GM23338 (cell line): ENCODE data around the gene XRN1. TPM values are rescaled to one million over a fixed set of nuclear protein-coding genes. Genes with fewer than 3 reads are reported as not detected.

Source experiments
- ATAC-seq: fragments of 200-7000 bp; cut with Tn5 transposase; 3 replicates; pipeline ENCODE4 v1.9.1; 2020
- DNase-seq: peaks from one replicate; pipeline ENCODE4 v3.0.0-alpha.2; 2015; ENCODE audit warnings: low spot score
- H2AFZ ChIP-seq: fragments of 200-600 bp; sonication (generic); 2 replicates; pipeline ENCODE4 v1.8.0; 2016; ENCODE audit warnings: antibody characterized with exemption, mild to moderate bottlenecking, moderate library complexity
- H3F3A ChIP-seq: fragments of 200-600 bp; sonication (generic); replicated peaks from 2 replicates; pipeline ENCODE4 v1.8.0; 2017; ENCODE audit warnings: antibody characterized with exemption, mixed run types, low read depth
- H3K27ac ChIP-seq: fragments of 200-600 bp; sonication (generic); 2 replicates; pipeline ENCODE4 v1.6.1; 2016; ENCODE audit warnings: low read depth
- H3K27me3 ChIP-seq: fragments of 200-600 bp; sonication (generic); 2 replicates; pipeline ENCODE4 v1.8.0; 2016; ENCODE audit warnings: mild to moderate bottlenecking, mixed run types, moderate library complexity; ENCODE audit not compliant: insufficient read depth
- H3K36me3 ChIP-seq: fragments of 200-600 bp; sonication (generic); 2 replicates; pipeline ENCODE4 v1.8.0; 2016; ENCODE audit warnings: mild to moderate bottlenecking; ENCODE audit not compliant: insufficient read depth
- H3K4me1 ChIP-seq: fragments of 200-600 bp; sonication (generic); 2 replicates; pipeline ENCODE4 v1.8.0; 2016; ENCODE audit warnings: mild to moderate bottlenecking, moderate library complexity; ENCODE audit not compliant: insufficient read depth
- H3K4me2 ChIP-seq: fragments of 200-600 bp; sonication (generic); 2 replicates; pipeline ENCODE4 v1.7.1; 2017; ENCODE audit warnings: mixed run types
- H3K4me3 ChIP-seq: fragments of 200-600 bp; sonication (generic); 2 replicates; pipeline ENCODE4 v1.6.1; 2016; ENCODE audit warnings: mixed run types
- H3K79me2 ChIP-seq: fragments of 200-600 bp; sonication (generic); replicated peaks from 2 replicates; pipeline ENCODE4 v1.8.0; 2017; ENCODE audit warnings: mild to moderate bottlenecking; ENCODE audit not compliant: insufficient read depth
- H3K9me2 ChIP-seq: fragments of 200-600 bp; sonication (generic); 2 replicates; pipeline ENCODE4 v1.8.0; 2017; ENCODE audit not compliant: insufficient read depth
- H4K20me1 ChIP-seq: fragments of 200-600 bp; sonication (generic); replicated peaks from 2 replicates; pipeline ENCODE4 v1.8.0; 2017; ENCODE audit warnings: mild to moderate bottlenecking; ENCODE audit not compliant: insufficient read depth
- H3K27ac Mint-ChIP-seq: 2 replicates; pipeline ENCODE4 v1.8.0; 2020; ENCODE audit warnings: inconsistent platforms, mild to moderate bottlenecking, moderate library complexity, mixed read lengths
- H3K27me3 Mint-ChIP-seq: 3 replicates; pipeline ENCODE4 v1.8.0; 2022; ENCODE audit warnings: low read depth, mild to moderate bottlenecking, moderate library complexity, mixed read lengths, inconsistent platforms; ENCODE audit not compliant: insufficient read depth, poor library complexity
- H3K36me3 Mint-ChIP-seq: 3 replicates; pipeline ENCODE4 v1.8.0; 2021; ENCODE audit warnings: low read depth, mild to moderate bottlenecking, inconsistent platforms, moderate library complexity, mixed read lengths
- H3K4me1 Mint-ChIP-seq: 3 replicates; pipeline ENCODE4 v1.8.0; 2020; ENCODE audit warnings: mild to moderate bottlenecking, inconsistent platforms, mixed read lengths
- H3K4me3 Mint-ChIP-seq: 3 replicates; pipeline ENCODE4 v1.8.0; 2021; ENCODE audit warnings: moderate library complexity, mild to moderate bottlenecking, inconsistent platforms, mixed read lengths
- H3K9me3 Mint-ChIP-seq: 3 replicates; pipeline ENCODE4 v1.8.0; 2020; ENCODE audit warnings: moderate library complexity, mild to moderate bottlenecking, inconsistent platforms, mixed read lengths
- CREB1 ChIP-seq: fragments of 250-450 bp; sonication (Bioruptor Pico); IDR thresholded peaks from 2 replicates; pipeline ENCODE4 v1.5.0; 2020; ENCODE audit warnings: low read depth, mild to moderate bottlenecking, moderate library complexity
- EZH2phosphoT487 ChIP-seq: fragments of 200-600 bp; sonication (generic); IDR thresholded peaks from one replicate; pipeline ENCODE4 v1.8.1; 2018; ENCODE audit warnings: antibody characterized with exemption; ENCODE audit not compliant: unreplicated experiment
- JUNB ChIP-seq: IDR thresholded peaks from one replicate; pipeline ENCODE4 v1.6.1; 2016; ENCODE audit warnings: antibody characterized with exemption; ENCODE audit not compliant: unreplicated experiment
- NANOG ChIP-seq: IDR thresholded peaks from 2 replicates; pipeline ENCODE4 v1.6.1; 2016; ENCODE audit warnings: antibody characterized with exemption, borderline replicate concordance
- POLR2AphosphoS5 ChIP-seq: IDR thresholded peaks from 2 replicates; pipeline ENCODE4 v1.6.1; 2016; ENCODE audit warnings: antibody characterized with exemption, low read depth
- STAT1 ChIP-seq: IDR thresholded peaks from one replicate; pipeline ENCODE4 v1.6.1; 2016; ENCODE audit warnings: antibody characterized with exemption; ENCODE audit not compliant: unreplicated experiment
- ZNF114 ChIP-seq: fragments of 250-450 bp; sonication (Bioruptor Pico); IDR thresholded peaks from 2 replicates; pipeline ENCODE4 v1.5.0; 2020; ENCODE audit warnings: mild to moderate bottlenecking, moderate library complexity
- ZNF331 ChIP-seq: fragments of 250-450 bp; sonication (Bioruptor Pico); IDR thresholded peaks from 2 replicates; pipeline ENCODE4 v1.5.0; 2020; ENCODE audit warnings: low read depth, mild to moderate bottlenecking, moderate library complexity
- polyA plus RNA-seq: library from polyadenylated mRNA; unstranded; fragments of >200 nt; fragmentation: Nextera tagmentation; extraction: Ambion mirVana; gene quantifications from 2 replicates; pipeline ENCODE4 v1.2.1, GENCODE V29; 2016
- total RNA-seq: library from RNA; depleted of rRNA; stranded (reverse); fragments of >200 nt; shearing (Covaris generic); gene quantifications from 2 replicates; pipeline ENCODE4 v1.2.3, GENCODE V29; 2014
- TF ChIP-seq, protein P1 (sequence below): fragments of 250-450 bp; sonication (Bioruptor Pico); IDR thresholded peaks from 2 replicates; pipeline ENCODE4 v1.5.0; 2020; ENCODE audit warnings: mild to moderate bottlenecking, moderate library complexity
- TF ChIP-seq, protein P2 (sequence below): IDR thresholded peaks from 2 replicates; pipeline ENCODE4 v1.6.1; 2016; ENCODE audit warnings: antibody characterized with exemption
- TF ChIP-seq, protein P3 (sequence below), 2 experiments: fragments of 200-600 bp in 1 of 2; sonication (generic) in 1 of 2; conservative IDR thresholded peaks; 2 replicates each; pipeline versions ENCODE4 v1.5.1 to v1.6.1; 2016 to 2017; ENCODE audit warnings: antibody characterized with exemption in 2 of 2, low read depth in 2 of 2, mild to moderate bottlenecking in 2 of 2, moderate library complexity in 1 of 2
- TF ChIP-seq, protein P4 (sequence below): IDR thresholded peaks from one replicate; pipeline ENCODE4 v1.6.1; 2018; ENCODE audit warnings: antibody characterized with exemption; ENCODE audit not compliant: unreplicated experiment

XRN1 gene
- total and polyA plus RNA-seq, 2 experiments from 2014 or later = 10.9 to 16.6 TPM

DNA sequence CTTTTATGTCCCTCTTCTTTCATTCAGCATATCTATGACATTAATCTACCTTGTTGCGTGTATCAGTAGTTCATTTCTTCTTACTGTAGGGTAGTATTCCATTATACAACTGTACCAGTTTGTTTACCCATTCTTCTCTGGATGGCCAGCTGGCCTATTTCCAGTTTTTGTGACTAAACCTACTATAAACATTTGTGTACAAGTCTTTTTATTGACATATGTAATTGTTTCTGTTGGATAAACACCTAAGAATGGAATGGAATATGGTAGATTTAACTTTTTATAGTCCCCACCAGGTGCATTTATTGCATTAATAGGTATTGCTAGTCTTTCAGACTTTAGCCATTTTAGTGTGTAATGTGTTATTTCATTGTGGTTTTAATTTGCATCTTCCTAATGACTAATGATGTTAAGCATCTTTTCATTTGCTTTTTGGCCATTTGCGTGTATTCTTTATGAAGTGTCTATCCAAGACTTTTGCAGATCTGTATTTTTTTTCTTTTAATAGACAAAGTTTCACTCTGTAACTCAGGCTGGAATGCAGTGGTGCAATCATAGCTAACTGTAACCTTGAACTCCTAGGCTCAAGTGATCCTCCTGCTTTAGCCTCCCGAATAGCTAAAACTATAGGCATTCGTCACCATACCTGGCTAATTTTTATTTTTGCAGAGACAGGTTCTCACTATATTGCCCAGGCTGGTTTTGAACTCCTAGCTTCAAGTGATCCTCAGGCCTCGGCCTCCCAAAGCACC lies 41.9 kb upstream of the XRN1 start (continued):
- TF ChIP-seq, protein P1, sequence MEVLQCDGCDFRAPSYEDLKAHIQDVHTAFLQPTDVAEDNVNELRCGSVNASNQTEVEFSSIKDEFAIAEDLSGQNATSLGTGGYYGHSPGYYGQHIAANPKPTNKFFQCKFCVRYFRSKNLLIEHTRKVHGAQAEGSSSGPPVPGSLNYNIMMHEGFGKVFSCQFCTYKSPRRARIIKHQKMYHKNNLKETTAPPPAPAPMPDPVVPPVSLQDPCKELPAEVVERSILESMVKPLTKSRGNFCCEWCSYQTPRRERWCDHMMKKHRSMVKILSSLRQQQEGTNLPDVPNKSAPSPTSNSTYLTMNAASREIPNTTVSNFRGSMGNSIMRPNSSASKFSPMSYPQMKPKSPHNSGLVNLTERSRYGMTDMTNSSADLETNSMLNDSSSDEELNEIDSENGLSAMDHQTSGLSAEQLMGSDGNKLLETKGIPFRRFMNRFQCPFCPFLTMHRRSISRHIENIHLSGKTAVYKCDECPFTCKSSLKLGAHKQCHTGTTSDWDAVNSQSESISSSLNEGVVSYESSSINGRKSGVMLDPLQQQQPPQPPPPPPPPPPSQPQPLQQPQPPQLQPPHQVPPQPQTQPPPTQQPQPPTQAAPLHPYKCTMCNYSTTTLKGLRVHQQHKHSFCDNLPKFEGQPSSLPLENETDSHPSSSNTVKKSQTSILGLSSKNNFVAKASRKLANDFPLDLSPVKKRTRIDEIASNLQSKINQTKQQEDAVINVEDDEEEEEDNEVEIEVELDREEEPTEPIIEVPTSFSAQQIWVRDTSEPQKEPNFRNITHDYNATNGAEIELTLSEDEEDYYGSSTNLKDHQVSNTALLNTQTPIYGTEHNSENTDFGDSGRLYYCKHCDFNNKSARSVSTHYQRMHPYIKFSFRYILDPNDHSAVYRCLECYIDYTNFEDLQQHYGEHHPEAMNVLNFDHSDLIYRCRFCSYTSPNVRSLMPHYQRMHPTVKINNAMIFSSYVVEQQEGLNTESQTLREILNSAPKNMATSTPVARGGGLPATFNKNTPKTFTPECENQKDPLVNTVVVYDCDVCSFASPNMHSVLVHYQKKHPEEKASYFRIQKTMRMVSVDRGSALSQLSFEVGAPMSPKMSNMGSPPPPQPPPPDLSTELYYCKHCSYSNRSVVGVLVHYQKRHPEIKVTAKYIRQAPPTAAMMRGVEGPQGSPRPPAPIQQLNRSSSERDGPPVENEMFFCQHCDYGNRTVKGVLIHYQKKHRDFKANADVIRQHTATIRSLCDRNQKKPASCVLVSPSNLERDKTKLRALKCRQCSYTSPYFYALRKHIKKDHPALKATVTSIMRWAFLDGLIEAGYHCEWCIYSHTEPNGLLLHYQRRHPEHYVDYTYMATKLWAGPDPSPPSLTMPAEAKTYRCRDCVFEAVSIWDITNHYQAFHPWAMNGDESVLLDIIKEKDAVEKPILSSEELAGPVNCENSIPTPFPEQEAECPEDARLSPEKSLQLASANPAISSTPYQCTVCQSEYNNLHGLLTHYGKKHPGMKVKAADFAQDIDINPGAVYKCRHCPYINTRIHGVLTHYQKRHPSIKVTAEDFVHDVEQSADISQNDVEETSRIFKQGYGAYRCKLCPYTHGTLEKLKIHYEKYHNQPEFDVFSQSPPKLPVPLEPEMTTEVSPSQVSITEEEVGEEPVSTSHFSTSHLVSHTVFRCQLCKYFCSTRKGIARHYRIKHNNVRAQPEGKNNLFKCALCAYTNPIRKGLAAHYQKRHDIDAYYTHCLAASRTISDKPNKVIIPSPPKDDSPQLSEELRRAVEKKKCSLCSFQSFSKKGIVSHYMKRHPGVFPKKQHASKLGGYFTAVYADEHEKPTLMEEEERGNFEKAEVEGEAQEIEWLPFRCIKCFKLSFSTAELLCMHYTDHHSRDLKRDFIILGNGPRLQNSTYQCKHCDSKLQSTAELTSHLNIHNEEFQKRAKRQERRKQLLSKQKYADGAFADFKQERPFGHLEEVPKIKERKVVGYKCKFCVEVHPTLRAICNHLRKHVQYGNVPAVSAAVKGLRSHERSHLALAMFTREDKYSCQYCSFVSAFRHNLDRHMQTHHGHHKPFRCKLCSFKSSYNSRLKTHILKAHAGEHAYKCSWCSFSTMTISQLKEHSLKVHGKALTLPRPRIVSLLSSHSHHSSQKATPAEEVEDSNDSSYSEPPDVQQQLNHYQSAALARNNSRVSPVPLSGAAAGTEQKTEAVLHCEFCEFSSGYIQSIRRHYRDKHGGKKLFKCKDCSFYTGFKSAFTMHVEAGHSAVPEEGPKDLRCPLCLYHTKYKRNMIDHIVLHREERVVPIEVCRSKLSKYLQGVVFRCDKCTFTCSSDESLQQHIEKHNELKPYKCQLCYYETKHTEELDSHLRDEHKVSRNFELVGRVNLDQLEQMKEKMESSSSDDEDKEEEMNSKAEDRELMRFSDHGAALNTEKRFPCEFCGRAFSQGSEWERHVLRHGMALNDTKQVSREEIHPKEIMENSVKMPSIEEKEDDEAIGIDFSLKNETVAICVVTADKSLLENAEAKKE = no peak
- no peak for TF ChIP-seq CREB1 (CRISPR knock-in tag)
- TF ChIP-seq ZNF114 (CRISPR knock-in tag) = no peak
- TF ChIP-seq ZNF331 = no peak
- no peak for TF ChIP-seq JUNB

DNA sequence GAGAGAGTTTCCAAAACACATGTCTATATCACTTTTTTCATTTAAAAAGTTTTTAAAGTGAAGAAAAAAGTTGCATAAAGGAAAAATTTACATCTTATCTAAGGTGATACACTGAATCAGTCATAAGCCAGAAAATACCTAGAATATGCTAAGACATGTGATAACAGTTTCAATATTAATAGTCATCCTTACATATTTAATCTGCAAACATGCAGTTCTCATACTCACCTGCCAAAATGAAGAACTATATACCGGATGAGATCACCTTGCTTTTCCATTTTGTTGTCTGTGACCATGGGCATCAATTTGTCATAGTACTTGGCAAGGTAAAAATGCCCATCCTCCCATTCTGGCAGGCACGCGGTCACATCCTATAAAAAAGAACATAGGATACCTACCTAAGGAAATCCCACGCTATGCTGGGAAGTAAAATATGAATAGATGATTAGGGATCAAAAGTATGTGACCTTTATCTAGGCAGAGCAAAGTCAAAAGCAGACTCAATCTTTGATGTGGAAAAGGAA lies 37.1 kb upstream of the XRN1 start:
- H3F3A ChIP-seq = no peaks in the 10 kb centered on the region
- Mint-ChIP-seq H3K27ac (no peak overlapping the region), H3K27me3 (peaks cover 3% of the 10 kb centered on the region), H3K36me3 (peaks cover 70% of the 10 kb centered on the region), H3K4me1 (no peaks in the 10 kb centered on the region), H3K9me3 (peaks cover 32% of the 10 kb centered on the region), H3K4me3 (no peak overlapping the region)
- peaks cover 27% of the 10 kb centered on the region for H3K36me3 ChIP-seq
- H3K27me3 ChIP-seq = no peaks in the 10 kb centered on the region
- H3K9me2 ChIP-seq = no peaks in the 10 kb centered on the region
- H2AFZ ChIP-seq = no peak overlapping the region
- H3K79me2 ChIP-seq = no peaks in the 10 kb centered on the region
- ATAC-seq (no peak), DNase-seq (no peak)
- H3K4me1 ChIP-seq = no peaks in the 10 kb centered on the region
- H3K4me2 ChIP-seq = no peak overlapping the region
- no peak overlapping the region for H3K27ac ChIP-seq
- no peak overlapping the region for H3K4me3 ChIP-seq
- H4K20me1 ChIP-seq = no peaks in the 10 kb centered on the region
- TF ChIP-seq, protein P2, sequence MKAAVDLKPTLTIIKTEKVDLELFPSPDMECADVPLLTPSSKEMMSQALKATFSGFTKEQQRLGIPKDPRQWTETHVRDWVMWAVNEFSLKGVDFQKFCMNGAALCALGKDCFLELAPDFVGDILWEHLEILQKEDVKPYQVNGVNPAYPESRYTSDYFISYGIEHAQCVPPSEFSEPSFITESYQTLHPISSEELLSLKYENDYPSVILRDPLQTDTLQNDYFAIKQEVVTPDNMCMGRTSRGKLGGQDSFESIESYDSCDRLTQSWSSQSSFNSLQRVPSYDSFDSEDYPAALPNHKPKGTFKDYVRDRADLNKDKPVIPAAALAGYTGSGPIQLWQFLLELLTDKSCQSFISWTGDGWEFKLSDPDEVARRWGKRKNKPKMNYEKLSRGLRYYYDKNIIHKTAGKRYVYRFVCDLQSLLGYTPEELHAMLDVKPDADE = no peak
- TF ChIP-seq, protein P3, sequence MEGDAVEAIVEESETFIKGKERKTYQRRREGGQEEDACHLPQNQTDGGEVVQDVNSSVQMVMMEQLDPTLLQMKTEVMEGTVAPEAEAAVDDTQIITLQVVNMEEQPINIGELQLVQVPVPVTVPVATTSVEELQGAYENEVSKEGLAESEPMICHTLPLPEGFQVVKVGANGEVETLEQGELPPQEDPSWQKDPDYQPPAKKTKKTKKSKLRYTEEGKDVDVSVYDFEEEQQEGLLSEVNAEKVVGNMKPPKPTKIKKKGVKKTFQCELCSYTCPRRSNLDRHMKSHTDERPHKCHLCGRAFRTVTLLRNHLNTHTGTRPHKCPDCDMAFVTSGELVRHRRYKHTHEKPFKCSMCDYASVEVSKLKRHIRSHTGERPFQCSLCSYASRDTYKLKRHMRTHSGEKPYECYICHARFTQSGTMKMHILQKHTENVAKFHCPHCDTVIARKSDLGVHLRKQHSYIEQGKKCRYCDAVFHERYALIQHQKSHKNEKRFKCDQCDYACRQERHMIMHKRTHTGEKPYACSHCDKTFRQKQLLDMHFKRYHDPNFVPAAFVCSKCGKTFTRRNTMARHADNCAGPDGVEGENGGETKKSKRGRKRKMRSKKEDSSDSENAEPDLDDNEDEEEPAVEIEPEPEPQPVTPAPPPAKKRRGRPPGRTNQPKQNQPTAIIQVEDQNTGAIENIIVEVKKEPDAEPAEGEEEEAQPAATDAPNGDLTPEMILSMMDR (conservative IDR thresholded peaks at IDR 0.05; ENCODE audit: low read depth in 2 of 2) = no peak
- no peak for TF ChIP-seq NANOG
- TF ChIP-seq, protein P4, sequence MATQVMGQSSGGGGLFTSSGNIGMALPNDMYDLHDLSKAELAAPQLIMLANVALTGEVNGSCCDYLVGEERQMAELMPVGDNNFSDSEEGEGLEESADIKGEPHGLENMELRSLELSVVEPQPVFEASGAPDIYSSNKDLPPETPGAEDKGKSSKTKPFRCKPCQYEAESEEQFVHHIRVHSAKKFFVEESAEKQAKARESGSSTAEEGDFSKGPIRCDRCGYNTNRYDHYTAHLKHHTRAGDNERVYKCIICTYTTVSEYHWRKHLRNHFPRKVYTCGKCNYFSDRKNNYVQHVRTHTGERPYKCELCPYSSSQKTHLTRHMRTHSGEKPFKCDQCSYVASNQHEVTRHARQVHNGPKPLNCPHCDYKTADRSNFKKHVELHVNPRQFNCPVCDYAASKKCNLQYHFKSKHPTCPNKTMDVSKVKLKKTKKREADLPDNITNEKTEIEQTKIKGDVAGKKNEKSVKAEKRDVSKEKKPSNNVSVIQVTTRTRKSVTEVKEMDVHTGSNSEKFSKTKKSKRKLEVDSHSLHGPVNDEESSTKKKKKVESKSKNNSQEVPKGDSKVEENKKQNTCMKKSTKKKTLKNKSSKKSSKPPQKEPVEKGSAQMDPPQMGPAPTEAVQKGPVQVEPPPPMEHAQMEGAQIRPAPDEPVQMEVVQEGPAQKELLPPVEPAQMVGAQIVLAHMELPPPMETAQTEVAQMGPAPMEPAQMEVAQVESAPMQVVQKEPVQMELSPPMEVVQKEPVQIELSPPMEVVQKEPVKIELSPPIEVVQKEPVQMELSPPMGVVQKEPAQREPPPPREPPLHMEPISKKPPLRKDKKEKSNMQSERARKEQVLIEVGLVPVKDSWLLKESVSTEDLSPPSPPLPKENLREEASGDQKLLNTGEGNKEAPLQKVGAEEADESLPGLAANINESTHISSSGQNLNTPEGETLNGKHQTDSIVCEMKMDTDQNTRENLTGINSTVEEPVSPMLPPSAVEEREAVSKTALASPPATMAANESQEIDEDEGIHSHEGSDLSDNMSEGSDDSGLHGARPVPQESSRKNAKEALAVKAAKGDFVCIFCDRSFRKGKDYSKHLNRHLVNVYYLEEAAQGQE = no peak
- no peak for TF ChIP-seq STAT1
- no peak for TF ChIP-seq EZH2phosphoT487
- no peak for TF ChIP-seq ZNF114 (CRISPR knock-in tag)
- TF ChIP-seq POLR2AphosphoS5 = no peak
- TF ChIP-seq JUNB = no peak
- no peak for TF ChIP-seq CREB1 (CRISPR knock-in tag)
- TF ChIP-seq ZNF331 = no peak
